ENCODE data around the gene VPS52. TPM values are rescaled to one million over a fixed set of nuclear protein-coding genes. Genes with fewer than 3 reads are reported as not detected.
"Not testable (repeated sequence)": the region's sequence is repeated elsewhere in the genome, so short reads cannot be mapped to it uniquely, and the experiment has no call there.

The VPS52 gene
- total RNA-seq, 1 donor from 2014 or later, result 30.2 TPM

DNA sequence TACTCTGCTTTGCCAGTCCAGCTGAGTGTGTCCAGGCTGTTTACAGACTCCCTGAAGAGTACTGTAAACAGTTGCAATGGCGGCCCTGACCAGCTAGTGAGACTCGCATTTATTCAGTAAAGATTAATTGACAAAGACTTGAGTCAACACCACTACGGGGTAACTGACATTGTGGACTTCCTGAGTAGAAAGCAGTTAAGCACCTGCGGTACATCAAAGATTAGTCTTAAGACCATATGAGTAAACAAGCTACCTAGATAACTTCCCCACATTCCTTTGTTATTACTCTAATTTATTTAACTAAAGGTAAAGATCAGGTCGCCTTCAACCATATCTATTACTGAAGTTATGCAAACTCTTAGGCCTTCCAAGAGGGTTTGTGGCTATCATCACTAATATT lies 12.6 kb downstream of the VPS52 start:
- no peak for DNase-seq (ENCODE audit: low spot score)

DNA sequence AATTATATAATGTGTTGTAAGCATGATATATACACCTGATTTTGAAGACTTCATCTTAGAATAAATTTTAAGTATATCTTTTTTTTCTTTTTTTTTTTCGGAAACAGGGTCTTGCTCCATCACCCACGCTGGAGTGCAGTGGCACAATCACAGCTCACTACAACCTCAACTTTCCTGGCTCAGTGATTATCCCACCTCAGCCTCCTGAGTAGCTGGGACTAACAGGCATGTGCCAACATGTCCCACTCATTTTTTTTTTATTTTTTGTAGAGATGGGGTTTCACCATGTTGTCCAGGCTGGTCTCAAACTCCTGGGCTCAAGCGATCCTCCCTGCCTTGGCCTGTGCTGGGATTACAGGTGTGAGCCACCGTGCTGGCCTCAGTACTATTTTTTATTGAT lies 17.1 kb downstream of the VPS52 start:
- no peak for DNase-seq (ENCODE audit: low spot score)
- no peak for ATAC-seq

More for the DNA sequence above, 12.6 kb downstream of the VPS52 start:
- ATAC-seq, result no peak

DNA sequence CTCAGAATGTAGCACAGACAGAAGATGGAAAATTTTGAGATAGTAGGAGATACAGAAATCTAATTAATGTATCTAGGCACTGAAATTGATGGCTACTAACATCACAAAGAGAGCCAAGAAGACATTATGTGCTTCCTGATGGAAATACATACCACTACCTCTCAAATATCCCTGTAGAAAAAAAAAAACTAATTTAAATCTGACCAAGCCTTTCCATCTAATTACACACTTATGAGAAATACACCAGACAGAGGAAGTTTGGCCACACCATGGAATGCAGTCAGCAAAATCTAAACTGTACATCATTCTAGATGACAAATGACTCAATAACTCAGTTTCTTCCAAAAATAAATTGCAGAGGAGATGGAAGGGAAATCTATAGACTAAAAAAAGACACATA lies 18.9 kb downstream of the VPS52 start:
- ATAC-seq (no peak), DNase-seq (ENCODE audit: low spot score) (no peak)

DNA sequence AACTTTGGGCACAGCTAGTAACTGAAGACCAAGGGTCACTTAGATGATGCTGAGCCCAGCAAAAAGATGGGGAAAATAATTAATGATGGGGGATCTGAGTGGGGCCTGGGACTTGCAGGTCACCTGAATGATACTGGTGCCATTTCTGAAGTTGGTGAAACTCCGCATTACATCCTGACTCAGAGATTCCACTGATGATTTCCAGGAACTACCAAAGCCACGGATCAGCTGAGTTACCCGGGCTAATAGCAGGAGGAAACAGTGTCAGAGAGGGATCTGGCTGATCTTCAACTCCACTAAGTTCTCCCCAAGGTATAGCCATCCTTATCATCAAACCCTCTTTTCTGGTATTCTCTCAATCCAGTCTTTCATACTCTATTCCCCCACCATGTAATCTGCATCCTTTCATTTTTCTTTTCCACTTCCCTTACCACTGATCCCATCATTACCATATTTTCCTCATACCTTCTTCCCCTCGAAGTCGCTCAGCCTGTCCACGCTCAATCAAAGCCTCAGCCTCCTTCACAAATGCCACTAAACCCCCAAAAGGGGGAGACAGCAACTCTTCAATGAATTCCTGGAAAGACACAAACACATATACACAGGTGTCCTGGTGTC lies 20.2 kb downstream of the VPS52 start:
- DNase-seq (ENCODE audit: low spot score), result no peak
- no peak for ATAC-seq

DNA sequence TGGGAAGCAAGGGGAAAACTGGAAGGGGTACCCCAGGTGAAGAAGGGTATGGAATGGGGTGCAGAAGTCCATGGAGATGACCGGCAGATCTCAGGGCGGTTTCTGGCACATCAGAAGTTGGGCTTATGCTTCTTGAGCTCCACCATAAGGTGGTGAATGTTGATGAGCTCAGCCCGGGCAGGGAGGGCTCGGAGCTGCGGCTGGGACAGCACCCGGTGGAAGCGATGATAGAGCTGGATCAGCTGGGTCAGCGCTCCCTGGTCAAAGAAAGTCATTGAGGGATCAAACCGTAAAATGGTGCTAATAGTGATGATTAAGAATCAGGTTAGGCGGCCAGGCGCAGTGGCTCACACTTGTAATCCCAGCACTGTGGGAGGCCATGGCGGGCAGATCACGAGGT lies 20.9 kb downstream of the VPS52 start:
- DNase-seq (ENCODE audit: low spot score), result no peak
- no peak for ATAC-seq

DNA sequence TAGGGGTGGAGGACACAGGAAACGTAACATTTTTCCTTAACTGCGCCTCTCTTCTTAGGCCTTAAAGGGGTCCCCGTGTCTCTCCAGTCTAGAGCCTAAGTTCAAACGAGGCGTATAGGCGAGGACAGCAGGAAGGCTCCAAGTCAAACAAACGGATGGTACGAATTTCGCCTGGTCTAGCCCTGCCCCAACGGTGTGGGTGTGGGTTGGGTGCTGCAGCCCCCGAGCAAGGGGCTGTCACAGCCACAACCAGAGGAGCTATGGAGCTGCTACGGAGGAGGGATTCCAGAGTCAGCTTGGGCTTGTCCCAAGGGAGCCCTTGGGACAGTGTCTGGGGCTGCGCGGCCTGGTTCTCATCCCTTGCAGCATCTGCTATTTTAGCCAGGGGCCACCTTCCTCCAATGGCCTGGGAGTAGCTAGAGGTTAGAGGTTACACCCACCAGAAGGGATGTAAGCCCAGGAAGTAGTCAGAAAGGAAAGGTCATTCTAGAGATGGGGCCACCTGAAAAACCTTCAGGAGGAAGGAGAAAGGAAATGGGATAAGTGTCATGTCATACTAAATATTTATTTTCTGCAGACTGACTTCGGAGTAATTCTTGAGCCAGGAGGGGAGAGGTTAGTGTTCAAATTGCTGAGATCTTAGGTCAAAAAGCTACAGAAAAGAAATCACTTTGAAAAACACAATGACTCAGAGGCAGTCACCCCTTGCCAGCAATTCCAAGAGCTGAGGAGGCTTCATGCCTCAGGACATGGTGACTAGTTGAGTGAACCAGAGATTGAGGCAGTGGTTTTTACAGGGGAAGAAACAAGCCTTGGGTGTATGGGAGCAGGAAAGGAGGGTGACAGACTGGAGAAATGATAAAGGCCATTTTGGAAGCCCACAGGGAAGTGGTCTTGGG lies 21.7 kb downstream of the VPS52 start:
- ATAC-seq, result no peak
- no peak for DNase-seq (ENCODE audit: low spot score)

DNA sequence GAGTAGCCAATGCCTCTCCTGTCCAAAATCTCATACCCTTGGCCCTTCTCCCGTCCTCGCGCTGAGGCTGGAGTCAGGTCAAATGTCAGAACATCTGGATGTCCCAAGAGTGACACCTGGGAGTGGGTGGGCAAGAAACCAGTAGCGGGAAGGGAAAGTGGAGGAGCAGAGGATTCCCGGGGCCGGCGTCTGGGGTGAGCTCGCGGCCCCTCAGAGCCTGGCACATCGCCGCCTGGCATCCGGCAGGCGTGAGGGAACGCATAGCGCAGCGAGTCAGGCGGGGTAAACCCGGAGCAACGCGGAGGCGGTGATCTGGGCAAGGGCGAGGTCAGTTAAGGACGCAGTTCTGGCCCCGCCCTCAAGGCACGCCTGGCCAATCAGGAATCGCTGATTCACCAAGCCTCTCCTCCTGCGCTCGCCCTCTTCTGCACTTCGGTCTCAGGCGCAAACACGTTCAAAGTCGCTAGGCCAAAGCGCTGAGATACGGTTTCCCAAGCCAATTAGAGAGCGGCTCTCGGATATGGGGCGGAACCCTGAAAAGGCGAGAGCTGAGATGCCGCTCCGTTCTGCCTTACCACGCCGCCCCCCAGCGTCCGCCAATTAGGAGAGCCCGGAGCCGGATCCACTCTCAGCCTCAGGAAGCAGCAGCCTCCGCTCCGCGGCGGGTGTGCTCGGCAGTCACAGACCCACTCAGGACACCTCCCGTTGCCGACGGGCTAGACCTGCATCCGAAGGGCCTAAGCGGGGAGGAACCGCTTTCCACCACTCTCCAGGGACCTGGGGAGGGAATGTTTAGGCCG lies 22.5 kb downstream of the VPS52 start:
- DNase-seq (ENCODE audit: low spot score) (peak; percentile 99), ATAC-seq (peak; percentile 91)

DNA sequence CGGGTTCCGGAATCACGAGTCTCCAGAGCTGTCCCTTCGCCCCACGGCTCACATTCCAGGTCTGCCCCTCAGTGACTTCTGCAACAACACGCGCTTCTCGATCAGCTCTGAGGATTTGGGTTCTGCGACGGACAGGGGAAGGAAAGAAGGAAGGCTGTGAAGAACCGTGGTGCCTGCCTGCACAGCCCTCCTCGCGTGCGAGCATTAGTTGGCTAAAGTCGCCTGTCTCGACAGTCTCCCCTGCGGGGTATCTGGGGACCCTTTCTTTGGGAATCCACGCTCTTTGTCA lies 23.1 kb downstream of the VPS52 start:
- no peak for DNase-seq (ENCODE audit: low spot score)

DNA sequence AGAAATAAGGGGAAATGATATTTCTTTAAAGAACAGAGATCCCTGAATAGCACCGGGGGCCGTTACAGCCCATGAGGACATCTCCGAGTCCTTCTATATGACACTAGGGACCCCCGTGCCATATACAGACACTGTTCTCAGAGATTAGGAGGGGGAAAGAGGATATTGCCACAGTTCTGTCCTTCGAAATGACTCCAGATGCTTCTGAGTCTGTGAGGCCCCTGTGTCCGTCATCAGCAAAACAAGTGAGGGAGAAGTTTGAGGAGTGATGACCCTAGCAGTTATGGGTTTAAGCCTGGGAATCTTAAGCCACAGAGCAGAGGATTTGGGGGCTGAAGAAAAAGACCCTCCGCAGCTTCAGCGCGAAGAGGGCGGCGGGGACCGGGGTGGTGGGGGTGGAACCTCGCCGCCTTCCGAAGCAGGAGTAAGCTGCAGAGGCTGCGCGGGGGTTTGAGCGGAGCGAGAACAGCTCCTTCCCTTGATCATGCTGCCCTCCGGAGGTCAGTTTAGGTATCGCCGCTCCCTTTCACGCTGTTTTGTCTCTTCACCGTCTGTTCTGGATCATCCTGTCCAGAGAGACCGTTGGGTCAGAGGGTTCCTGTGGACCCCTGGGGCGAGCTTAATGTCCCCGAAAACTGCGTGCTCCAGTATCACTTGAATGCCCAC lies 23.6 kb downstream of the VPS52 start:
- ATAC-seq (peak; percentile 79), DNase-seq (ENCODE audit: low spot score) (peak; percentile 88)

More for the DNA sequence above, 23.1 kb downstream of the VPS52 start:
- peak; percentile 7 for ATAC-seq

DNA sequence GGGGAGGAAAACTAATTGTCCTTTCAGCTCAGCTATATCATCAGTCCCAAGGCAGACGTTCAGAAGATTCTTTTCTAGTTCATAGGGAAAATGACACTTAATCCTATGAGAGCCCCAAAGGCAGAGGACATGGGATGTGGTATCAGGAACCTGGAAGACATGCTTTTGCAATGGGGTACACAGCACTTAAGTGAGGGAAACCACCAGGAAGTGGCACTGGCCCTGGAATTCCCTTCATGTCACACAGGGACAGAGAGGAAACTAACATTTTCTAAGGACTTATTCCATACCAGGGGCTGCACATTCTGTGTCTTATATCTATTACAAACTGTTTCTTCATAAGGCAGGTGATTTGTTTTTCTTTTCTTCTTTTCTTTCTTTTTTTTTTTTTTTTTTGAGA lies 28.2 kb downstream of the VPS52 start:
- ATAC-seq (no peak), DNase-seq (ENCODE audit: low spot score) (no peak)

DNA sequence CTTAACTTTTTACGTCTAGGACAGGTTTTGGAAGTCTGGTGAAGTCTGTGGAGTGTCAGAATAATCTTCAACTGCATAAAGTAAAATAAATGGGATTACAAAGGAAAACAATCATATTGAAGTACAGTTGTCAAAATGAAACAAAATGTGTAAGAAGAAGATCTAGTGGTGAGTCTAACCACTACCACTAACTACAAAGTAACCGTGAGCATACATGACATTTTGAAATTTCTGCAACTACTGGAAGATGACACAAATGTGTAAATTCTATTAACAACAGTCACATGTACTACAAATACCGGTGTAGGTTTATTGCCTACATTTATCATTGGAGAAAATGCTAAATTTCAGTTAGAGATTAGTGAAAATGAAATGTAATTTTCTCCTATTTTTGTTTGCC lies 29.7 kb downstream of the VPS52 start:
- no peak for DNase-seq (ENCODE audit: low spot score)
- ATAC-seq, result no peak

DNA sequence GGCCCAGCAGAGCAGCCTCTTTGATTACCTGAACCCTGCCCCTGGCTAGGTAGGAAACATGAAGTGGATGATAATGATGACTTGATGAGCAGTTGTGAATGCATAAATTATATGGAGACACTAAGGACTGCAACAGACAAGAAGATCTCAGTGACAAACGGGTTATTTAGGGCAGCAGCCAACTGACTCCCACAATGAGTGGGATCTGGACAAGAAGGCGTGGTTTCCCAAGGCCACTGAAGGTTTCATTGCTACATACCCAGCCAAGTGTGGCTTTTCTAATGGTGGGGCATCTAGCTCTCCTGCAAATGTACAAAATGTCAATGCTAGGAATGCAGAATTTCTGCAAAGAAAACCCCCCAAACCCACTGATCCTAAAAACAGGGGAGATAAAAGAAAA lies 33.9 kb downstream of the VPS52 start:
- no peak for DNase-seq (ENCODE audit: low spot score)

DNA sequence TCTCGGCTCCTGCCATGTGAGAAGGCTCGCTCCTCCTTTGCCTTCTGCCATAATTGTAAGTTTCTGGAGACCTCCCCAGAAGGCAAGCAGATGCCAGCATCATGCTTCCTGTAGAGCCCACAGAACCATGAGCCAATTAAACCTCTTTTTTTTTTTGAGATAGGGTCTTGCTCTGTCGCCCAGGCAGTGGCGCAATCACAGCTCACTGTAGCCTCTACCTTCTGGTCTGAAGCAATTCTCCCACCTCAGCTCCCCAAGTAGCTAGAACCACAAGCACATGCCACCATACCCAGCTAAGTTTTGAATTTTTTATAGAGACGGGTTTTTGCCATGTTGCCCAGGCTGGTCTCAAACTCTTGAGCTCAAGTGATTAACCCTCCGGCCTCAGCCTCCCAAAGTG lies 34.8 kb downstream of the VPS52 start:
- no peak for ATAC-seq
- no peak for DNase-seq (ENCODE audit: low spot score)

More for the DNA sequence above, 33.9 kb downstream of the VPS52 start:
- no peak for ATAC-seq

DNA sequence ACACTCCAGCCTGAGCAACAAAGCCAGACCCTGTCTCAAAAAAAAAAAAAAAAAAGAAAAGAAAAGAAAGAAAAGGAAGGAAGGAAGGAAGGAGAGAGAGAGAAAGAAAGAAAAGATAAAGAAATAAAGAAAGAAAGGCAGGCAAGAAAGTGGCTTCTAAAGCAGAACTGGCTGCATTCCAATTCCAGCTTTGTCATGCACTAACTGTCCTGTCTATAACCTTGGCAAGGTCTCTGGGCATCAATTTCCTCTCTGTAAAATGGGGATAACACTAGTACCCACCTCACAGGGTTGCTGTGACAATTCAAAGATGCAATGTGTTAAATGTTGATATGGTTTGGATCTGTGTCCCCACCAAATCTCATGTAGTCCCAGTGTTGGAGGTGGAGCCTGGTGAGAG lies 35.3 kb downstream of the VPS52 start:
- no peak for ATAC-seq
- no peak for DNase-seq (ENCODE audit: low spot score)

DNA sequence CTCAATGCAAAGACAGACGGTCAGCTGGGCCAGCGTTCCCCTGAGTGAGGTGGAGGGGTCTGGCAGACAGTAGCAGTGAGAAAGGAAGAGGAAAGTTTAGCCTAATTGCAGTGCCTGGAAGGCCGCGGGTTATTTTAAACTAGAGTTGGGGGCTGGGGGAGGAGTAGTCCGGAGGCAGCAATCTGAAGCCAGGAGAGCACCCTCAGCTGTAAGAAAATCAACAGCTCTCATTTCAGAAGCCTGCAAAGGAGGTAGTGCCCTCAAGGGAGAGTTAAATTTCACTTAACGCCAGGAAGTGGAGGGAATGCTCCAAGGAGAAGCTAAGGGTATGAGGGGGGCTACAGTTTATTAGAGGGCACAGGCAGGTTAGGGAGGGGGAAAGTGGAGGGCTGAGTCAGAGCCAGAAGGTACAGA lies 36.4 kb downstream of the VPS52 start:
- DNase-seq (ENCODE audit: low spot score), result no peak

DNA sequence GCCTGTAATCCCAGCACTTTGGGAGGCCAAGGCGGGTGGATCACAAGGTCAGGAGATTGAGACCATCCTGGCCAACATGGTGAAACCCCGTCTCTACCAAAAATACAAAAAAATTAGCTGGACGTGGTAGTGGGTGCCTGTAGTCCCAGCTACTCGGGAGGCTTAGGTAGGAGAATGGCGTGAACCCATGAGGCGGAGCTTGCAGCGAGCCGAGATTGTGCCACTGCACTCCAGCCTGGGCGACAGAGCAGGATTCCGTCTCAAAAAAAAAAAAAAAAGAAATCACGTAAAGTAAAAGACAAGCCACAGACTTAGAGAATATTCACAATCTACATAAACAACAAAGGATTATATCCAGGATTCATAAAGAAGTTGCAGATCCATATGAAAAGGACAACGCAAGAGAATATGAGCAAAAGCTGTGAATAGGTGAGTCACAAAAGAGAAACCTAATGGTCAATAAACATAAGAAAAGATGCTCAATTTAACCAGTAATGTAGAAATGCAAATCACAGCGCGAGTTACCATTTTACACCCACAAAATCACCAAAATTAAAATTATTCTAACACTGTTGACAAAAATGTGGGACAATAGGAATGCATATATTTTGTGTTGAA lies 45.1 kb downstream of the VPS52 start:
- DNase-seq (ENCODE audit: low spot score); ATAC-seq: not testable (repeated sequence)

More for the DNA sequence above, 36.4 kb downstream of the VPS52 start:
- ATAC-seq, result no peak

DNA sequence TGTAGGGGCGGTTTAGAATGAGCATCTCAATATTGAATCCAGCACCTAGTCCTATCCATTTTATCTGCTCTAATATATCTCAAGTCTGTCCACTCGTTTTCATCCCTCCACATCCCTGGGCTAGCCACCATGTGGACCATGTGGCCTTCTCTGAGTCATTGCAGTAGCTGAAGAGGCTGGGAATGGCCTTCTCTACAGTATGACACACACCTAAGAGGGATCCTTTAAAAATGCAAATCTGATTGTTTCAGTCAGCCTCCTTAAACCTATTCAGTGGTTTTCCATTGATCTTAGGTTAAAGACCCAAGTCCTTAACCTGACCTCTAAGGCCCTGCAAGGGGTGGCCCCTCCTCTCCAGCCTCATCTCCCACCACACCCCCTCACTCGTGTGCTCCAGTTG lies 54.0 kb downstream of the VPS52 start:
- ATAC-seq (no peak), DNase-seq (ENCODE audit: low spot score) (no peak)

DNA sequence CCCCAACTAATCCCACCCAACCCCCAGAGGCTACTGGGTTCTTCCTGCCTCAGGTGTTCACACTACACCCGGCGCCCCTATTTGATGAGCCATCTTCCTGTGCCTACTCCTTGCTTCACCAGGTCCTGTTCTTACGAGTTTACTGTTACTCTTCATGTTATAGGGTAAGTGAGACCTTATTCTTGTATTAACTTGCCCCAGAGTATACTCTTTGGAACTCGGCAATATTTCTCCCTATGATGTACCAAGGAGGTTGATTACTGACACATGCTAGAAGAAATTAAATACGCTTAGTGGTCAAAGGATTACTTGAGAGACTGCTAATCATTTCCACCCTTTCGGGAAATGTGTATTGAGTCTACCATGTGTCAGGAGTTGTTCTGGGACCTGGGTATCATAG lies 54.4 kb downstream of the VPS52 start:
- DNase-seq (ENCODE audit: low spot score), result no peak

DNA sequence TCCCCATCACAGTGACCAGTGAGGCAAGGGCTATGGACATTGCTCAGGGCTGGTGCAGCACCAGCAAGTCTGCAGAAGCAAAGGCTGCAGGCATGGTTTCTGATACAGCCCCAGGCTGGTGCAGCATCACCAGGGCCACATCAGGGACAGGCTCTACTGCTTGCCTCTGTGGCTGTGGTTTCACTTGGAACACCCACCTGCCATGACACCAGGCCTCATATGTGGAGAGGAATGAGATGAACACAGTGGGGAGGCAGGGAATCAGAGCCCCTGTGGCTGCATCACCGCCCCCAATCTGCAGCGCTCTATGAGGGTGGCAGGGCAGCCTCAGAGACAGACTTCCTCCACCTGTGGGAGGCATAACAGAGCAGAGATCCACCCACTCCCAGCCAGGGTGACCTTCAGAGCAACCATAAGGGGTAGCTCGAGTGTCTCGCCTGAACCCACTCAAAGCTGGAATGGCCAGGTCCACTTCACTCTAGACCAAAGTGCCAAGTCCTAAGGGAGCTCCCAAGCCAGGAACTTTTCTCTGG lies 55.5 kb downstream of the VPS52 start:
- DNase-seq (ENCODE audit: low spot score) (no peak), ATAC-seq (no peak)

More for the DNA sequence above, 54.4 kb downstream of the VPS52 start:
- ATAC-seq, result no peak
